ENCODE results near the gene DUS1L. TPM values are rescaled to one million over a fixed set of nuclear protein-coding genes. Genes with fewer than 3 reads are reported as not detected.

Gene DUS1L
- polyA plus RNA-seq, 1 donor (not counting 4 experiments of a cell fraction or from before 2014, with no cell fraction given) = 49.1 TPM

DNA sequence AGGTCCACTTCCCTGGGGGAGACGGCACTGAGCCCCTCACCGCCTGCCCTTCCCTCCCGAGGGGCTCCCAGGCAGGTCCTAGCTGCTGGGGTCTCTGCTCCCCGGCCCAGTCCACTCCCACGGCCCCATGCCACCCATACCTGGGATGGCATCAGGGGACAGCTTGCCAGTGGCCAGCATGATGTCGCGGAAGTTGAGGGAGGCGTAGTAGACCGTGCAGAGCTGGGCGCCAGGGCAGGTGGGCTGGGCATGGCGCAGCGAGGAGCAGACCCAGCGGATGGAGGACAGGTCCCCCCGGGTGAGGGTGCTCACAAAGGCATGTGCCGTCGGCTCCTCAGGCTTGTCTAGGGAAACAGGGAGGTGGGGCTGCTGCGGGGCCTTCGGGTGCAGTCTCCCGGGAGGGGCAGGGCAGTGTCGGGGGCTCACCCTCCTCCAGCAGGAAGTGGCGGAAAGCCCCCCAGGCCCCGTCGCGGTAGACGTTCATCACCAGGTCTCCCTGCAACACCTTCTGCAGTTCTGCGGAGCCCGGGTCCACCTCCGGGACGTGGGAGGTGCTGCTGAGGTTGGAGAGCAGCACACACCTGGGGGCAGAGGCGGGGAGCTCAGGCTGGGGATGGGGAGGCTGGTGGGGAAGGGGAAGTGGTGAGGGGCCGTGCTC lies 18.9 kb upstream of the DUS1L start:
- Histone ChIP-seq H3K79me2 (ENCODE audit: control insufficient read depth, insufficient read depth, low read length) (peaks cover 25% of the 10 kb centered on the region), H3K9me3 (ENCODE audit: control insufficient read depth, low read depth, low read length) (no peaks in the 10 kb centered on the region), H4K20me1 (ENCODE audit: control insufficient read depth, extremely low read depth, insufficient read depth, low read length) (peaks cover 28% of the 10 kb centered on the region), H2AFZ (ENCODE audit: control insufficient read depth, low read length) (no peak overlapping the region), H3K9ac (ENCODE audit: control insufficient read depth, extremely low read depth, insufficient read depth, low read length) (no peak overlapping the region), H3K27ac (ENCODE audit: control insufficient read depth, insufficient read depth, low read length) (no peak overlapping the region), H3K4me2 (ENCODE audit: control insufficient read depth, extremely low read depth, insufficient read depth, low read depth, low read length) (no peak overlapping the region), H3K4me1 (ENCODE audit: control insufficient read depth, extremely low read depth, insufficient read depth, low read length) (no peaks in the 10 kb centered on the region), H3K9me1 (ENCODE audit: control insufficient read depth, extremely low read depth, insufficient read depth, low read length) (no peaks in the 10 kb centered on the region), H3K27me3 (ENCODE audit: control insufficient read depth, extremely low read depth, insufficient read depth, low read length) (no peaks in the 10 kb centered on the region), H3K4me3 (ENCODE audit: control insufficient read depth in 2 of 3, extremely low read depth in 1 of 3, insufficient read depth in 2 of 3, low read depth in 1 of 3, low read length in 3 of 3) (no peak overlapping the region), H3K36me3 (ENCODE audit: control insufficient read depth in 2 of 2, extremely low read depth in 1 of 2, insufficient read depth in 2 of 2, low read length in 2 of 2) (peaks cover 72 to 74% of the 10 kb centered on the region in 2 experiments)
- dilution Hi-C loops (cut with MboI; ENCODE audit: extremely low pct_ligation_motif_present, low sequenced_read_pairs) = no loop called here
- FAIRE-seq (no peak), DNase-seq (ENCODE audit: low read depth, low spot score) (no peak)
- no peak for TF ChIP-seq EZH2 (IDR thresholded peaks at IDR 0.05; ENCODE audit: low read length)
- no peak for TF ChIP-seq CTCF (optimal IDR thresholded peaks at IDR 0.05 in 1 of 3, IDR thresholded peaks at IDR 0.05 in 1 of 3, conservative IDR thresholded peaks at IDR 0.05 in 1 of 3; ENCODE audit: extremely low read depth in 1 of 3, insufficient read depth in 2 of 3, low read length in 3 of 3)

DNA sequence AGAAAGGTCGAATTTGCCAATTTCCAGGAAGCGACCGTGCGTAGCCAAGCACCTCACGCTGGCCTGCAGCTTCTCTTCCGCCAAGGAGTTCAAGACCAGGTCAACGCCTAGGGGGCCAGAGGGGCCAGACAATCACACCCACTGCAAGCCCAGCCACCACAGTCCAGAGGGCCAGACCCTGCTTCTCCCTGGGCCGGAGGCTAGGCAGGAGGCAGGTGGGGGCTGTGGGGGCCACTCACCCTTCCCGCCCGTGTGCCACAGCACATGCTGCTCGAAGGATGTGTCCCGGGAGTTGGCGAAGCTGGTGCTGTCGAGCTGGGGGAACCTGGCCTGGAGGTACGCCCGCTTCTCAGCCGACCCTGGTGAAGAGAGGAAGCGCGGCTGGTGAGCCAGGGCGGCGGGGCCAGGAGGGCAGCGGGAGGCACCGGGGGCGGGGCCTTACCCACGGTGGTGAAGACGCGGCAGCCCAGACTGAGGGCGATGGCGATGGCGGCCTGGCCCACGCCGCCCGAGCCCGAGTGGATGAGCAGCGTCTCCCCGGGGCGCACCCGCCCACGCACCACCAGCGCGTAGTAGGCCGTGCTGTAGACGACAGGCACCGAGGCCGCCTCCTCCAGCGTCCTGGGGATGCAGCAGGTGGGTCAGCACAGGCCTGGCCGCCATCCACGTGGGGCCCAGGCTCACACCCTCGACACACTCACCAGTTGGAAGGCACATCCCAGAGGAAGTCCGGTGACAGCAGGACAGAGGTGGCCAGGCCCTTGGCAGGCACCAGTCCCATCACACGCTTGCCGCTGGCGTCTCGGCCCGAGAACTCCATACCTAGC lies 18.1 kb upstream of the DUS1L start:
- Histone ChIP-seq H3K79me2 (ENCODE audit: control insufficient read depth, insufficient read depth, low read length) (peaks cover 19% of the 10 kb centered on the region), H3K9me3 (ENCODE audit: control insufficient read depth, low read depth, low read length) (no peaks in the 10 kb centered on the region), H3K4me1 (ENCODE audit: control insufficient read depth, extremely low read depth, insufficient read depth, low read length) (no peaks in the 10 kb centered on the region), H3K4me3 (ENCODE audit: control insufficient read depth in 2 of 3, extremely low read depth in 1 of 3, insufficient read depth in 2 of 3, low read depth in 1 of 3, low read length in 3 of 3) (no peak overlapping the region), H3K27ac (ENCODE audit: control insufficient read depth, insufficient read depth, low read length) (no peak overlapping the region), H4K20me1 (ENCODE audit: control insufficient read depth, extremely low read depth, insufficient read depth, low read length) (peaks cover 27% of the 10 kb centered on the region), H3K36me3 (ENCODE audit: control insufficient read depth in 2 of 2, extremely low read depth in 1 of 2, insufficient read depth in 2 of 2, low read length in 2 of 2) (peaks cover 67 to 69% of the 10 kb centered on the region in 2 experiments), H3K27me3 (ENCODE audit: control insufficient read depth, extremely low read depth, insufficient read depth, low read length) (no peaks in the 10 kb centered on the region), H3K4me2 (ENCODE audit: control insufficient read depth, extremely low read depth, insufficient read depth, low read depth, low read length) (no peak overlapping the region), H2AFZ (ENCODE audit: control insufficient read depth, low read length) (no peak overlapping the region), H3K9ac (ENCODE audit: control insufficient read depth, extremely low read depth, insufficient read depth, low read length) (no peak overlapping the region), H3K9me1 (ENCODE audit: control insufficient read depth, extremely low read depth, insufficient read depth, low read length) (no peaks in the 10 kb centered on the region)
- TF ChIP-seq EZH2 (IDR thresholded peaks at IDR 0.05; ENCODE audit: low read length) (no peak), CTCF (optimal IDR thresholded peaks at IDR 0.05 in 1 of 3, IDR thresholded peaks at IDR 0.05 in 1 of 3, conservative IDR thresholded peaks at IDR 0.05 in 1 of 3; ENCODE audit: extremely low read depth in 1 of 3, insufficient read depth in 2 of 3, low read length in 3 of 3) (no peak)
- dilution Hi-C loops (cut with MboI; ENCODE audit: extremely low pct_ligation_motif_present, low sequenced_read_pairs) = no loop called here
- FAIRE-seq (no peak), DNase-seq (ENCODE audit: low read depth, low spot score) (no peak)

All from keratinocyte (primary cell).